Stimulated activated CD4-positive, alpha-beta T cell treated with anti-CD3 and anti-CD28 coated beads, Interleukin-12 subunit alpha, Interleukin-12 subunit beta, amount 100 ng/mL, for 4 hours (primary cell): Measurements from ENCODE around the gene EP300.
"Not testable (repeated sequence)": the region's sequence is repeated elsewhere in the genome, so short reads cannot be mapped to it uniquely, and the experiment has no call there.

ENCODE experiments used
- DNase-seq: peaks from one replicate; pipeline ENCODE4 v3.0.0-alpha.2; 2020

Gene EP300

GRCh38 chr22:41085842-41086241 lies 6.5 kb upstream of the EP300 start:
- DNase-seq, result no peak

GRCh38 chr22:41091132-41092022 lies 1.0 kb upstream of the EP300 start:
- peak; percentile 99 for DNase-seq

GRCh38 chr22:41092847-41093411 lies 537 bp downstream of the EP300 start:
- peak; percentile 10 for DNase-seq

GRCh38 chr22:41094041-41094593 lies 1.7 kb downstream of the EP300 start:
- DNase-seq, result no peak

- no peak for DNase-seq
These were observed 4.0 kb downstream of the EP300 start for GRCh38 chr22:41096391-41096790.

- no peak for DNase-seq
These were observed 4.4 kb downstream of the EP300 start for GRCh38 chr22:41096841-41097240.

GRCh38 chr22:41099036-41099435 lies 6.6 kb downstream of the EP300 start:
- no peak for DNase-seq

- DNase-seq, result no peak
These were observed 14.0 kb downstream of the EP300 start for GRCh38 chr22:41106122-41106968.

- DNase-seq, result not testable (repeated sequence)
These were observed 14.6 kb downstream of the EP300 start for GRCh38 chr22:41106969-41107325.

GRCh38 chr22:41110968-41111367 lies 18.6 kb downstream of the EP300 start:
- DNase-seq, result no peak

- DNase-seq, result no peak
These were observed 23.9 kb downstream of the EP300 start for GRCh38 chr22:41116342-41116741.

- DNase-seq, result no peak
These were observed 25.0 kb downstream of the EP300 start for GRCh38 chr22:41117127-41117965.

- no peak for DNase-seq
These were observed 30.8 kb downstream of the EP300 start for GRCh38 chr22:41123151-41123550.

GRCh38 chr22:41124086-41124485 lies 31.7 kb downstream of the EP300 start:
- DNase-seq, result no peak

- DNase-seq, result no peak
These were observed 35.1 kb downstream of the EP300 start for GRCh38 chr22:41127451-41127850.

- DNase-seq, result no peak
These were observed 36.2 kb downstream of the EP300 start for GRCh38 chr22:41128606-41129005.

GRCh38 chr22:41132550-41132949 lies 40.2 kb downstream of the EP300 start:
- no peak for DNase-seq

- no peak for DNase-seq
These were observed 48.1 kb downstream of the EP300 start for GRCh38 chr22:41140365-41140957.

- DNase-seq, result not testable (repeated sequence)
These were observed 53.5 kb downstream of the EP300 start for GRCh38 chr22:41145921-41146320.

- DNase-seq, result no peak
These were observed 54.2 kb downstream of the EP300 start for GRCh38 chr22:41146573-41146972.

GRCh38 chr22:41147722-41148121 lies 55.3 kb downstream of the EP300 start:
- no peak for DNase-seq

GRCh38 chr22:41152902-41153301 lies 60.5 kb downstream of the EP300 start:
- no peak for DNase-seq
